Heart left ventricle (tissue), 16 donors: ENCODE measurements around the gene POU2AF2. TPM values are rescaled to one million over a fixed set of nuclear protein-coding genes. Genes with fewer than 3 reads are reported as not detected.

Source experiments
- ATAC-seq, 4 donors: fragments of 200-7000 bp; cut with Tn5 transposase; one replicate each; pipeline ENCODE4 v1.9.1; 2020 to 2022; ENCODE audit warnings: moderate library complexity in 4 of 4, mild to moderate bottlenecking in 3 of 4, moderate number of reproducible peaks in 1 of 4
- DNase-seq, 5 donors: peaks; one replicate each; pipeline ENCODE4 v3.0.0-alpha.2; 2020
- H3K27ac ChIP-seq, 12 donors: fragments of 200-600 bp; sonication (generic) in 4 of 12; one replicate each; pipeline versions ENCODE4 v1.5.0 to v1.8.0; 2016 to 2022; ENCODE audit warnings: mild to moderate bottlenecking in 2 of 12
- H3K27me3 ChIP-seq, 9 donors: fragments of 200-600 bp; sonication (generic) in 2 of 9; one replicate each; pipeline versions ENCODE4 v1.5.1 to v1.8.0; 2016 to 2022; ENCODE audit warnings: mild to moderate bottlenecking in 3 of 9
- H3K36me3 ChIP-seq, 9 donors: fragments of 200-600 bp; sonication (generic) in 2 of 9; one replicate each; pipeline versions ENCODE4 v1.5.0 to v1.8.0; 2018 to 2022; ENCODE audit warnings: mild to moderate bottlenecking in 2 of 9
- H3K4me1 ChIP-seq, 12 donors: fragments of 200-600 bp; sonication (generic) in 4 of 12; one replicate each; pipeline versions ENCODE4 v1.5.0 to v1.8.0; 2016 to 2022; ENCODE audit warnings: mild to moderate bottlenecking in 3 of 12
- H3K4me3 ChIP-seq, 12 donors: fragments of 200-600 bp; sonication (generic) in 4 of 12; one replicate each; pipeline versions ENCODE4 v1.5.0 to v1.8.0; 2017 to 2022; ENCODE audit warnings: mild to moderate bottlenecking in 9 of 12, moderate library complexity in 4 of 12
- H3K9me3 ChIP-seq, 12 donors: fragments of 200-600 bp; sonication (generic) in 4 of 12; one replicate each; pipeline versions ENCODE4 v1.5.0 to v1.8.0; 2016 to 2022; ENCODE audit warnings: mild to moderate bottlenecking in 1 of 12
- CTCF ChIP-seq, 12 donors: fragments of 200-600 bp; sonication (generic) in 4 of 12; IDR thresholded peaks; one replicate each; pipeline versions ENCODE4 v1.5.0 to v1.8.0; 2018 to 2022; ENCODE audit warnings: antibody characterized with exemption in 12 of 12, mild to moderate bottlenecking in 5 of 12
- POLR2A ChIP-seq, 2 donors: fragments of 450-650 bp; IDR thresholded peaks; one replicate each; pipeline ENCODE4 v1.6.1; 2017; ENCODE audit warnings: antibody characterized with exemption in 2 of 2, mild to moderate bottlenecking in 2 of 2, moderate library complexity in 2 of 2
- WGBS, 4 donors: extraction: QIAGEN DNeasy Blood & Tissue Kit in 2 of 4; methylation state at CpG; one replicate each; pipeline versions ENCODE4 v1.1.5 to v1.1.7; 2013 to 2018; 5-methylcytosine and 5-hydroxymethylcytosine counted together
- intact Hi-C, 10 donors: fragments of 100-400 bp; cut with DNase I; formaldehyde crosslinking; loops; one replicate each; pipeline versions ENCODE4 v1.11.1 to v1.14.2; 2022
- polyA plus RNA-seq, 2 donors: library from polyadenylated mRNA; stranded (reverse); fragments of 200-250 nt; gene quantifications; one replicate each; pipeline ENCODE4 v1.2.3, GENCODE V29; 2013
- total RNA-seq, 9 donors: library from RNA; depleted of rRNA in 2 of 9; stranded (reverse); fragments of >200 nt in 2 of 9; fragmentation: NEBNext Ultra II Directional in 3 of 9; extraction: Animal tissue kit (Norgen Biotek cat#: 25700) in 3 of 9; gene quantifications; one replicate each; pipeline versions ENCODE4 v1.1.0 to v1.2.4, GENCODE V29; 2016 to 2023
- donor health status: ischemic (EF 13 %, LVEDD 7.1; RV severe dilation, severe dysfunction).
- donor health status: healthy with polysubstance abuse.
- donor health status: DM: no; HTN: yes; CAD: no.
- donor health status: DM: no; HTN: no; CAD: no.
- donor health status: ischemic (EF 25% LVEDD 6.9; RV normal size, moderate dysfunction).
- donor health status: ischemic (EF 25% LVEDD 5.7; RV mildly dilated, moderate dysfunction).
- donor health status: healthy.
- donor health status: DM: yes; HTN: yes; CAD: no.
- donor health status: ischemic (EF 35%, LVEDD 5.7; RV mildly dilated, moderate dysfunction).
- donor health status: nonischemic (EF 11% LVEDD 7.7; RV severe dilation, severe dysfunction).
- donor health status: DM: yes; HTN: yes; CAD: no.
- donor health status: PGD.
- donor health status: ischemic (EF 29% LVEDD 5.4; RV normal size, mild dysfunction).
- donor health status: nonischemic (EF 23%, LVEDD 6.1; RV moderate dilation, normal function).

The POU2AF2 gene
- total and polyA plus RNA-seq, 11 donors = not detected

- intact Hi-C loops = loop anchor here (2.0 to 10.0 kb wide), 15 partner anchors 515 to 1282 kb away; partner anchors contain the start of gene ARHGAP20 (in 4 of the 10)
Observed at GRCh38 chr11:111229604-111230003, 15.9 kb upstream of the POU2AF2 start.

GRCh38 chr11:111230122-111230465 lies 15.4 kb upstream of the POU2AF2 start:
- intact Hi-C loops = loop anchor here in 9 of 10 donors (2.0 to 10.0 kb wide), 12 partner anchors 515 to 1283 kb away; partner anchors contain the start of gene ARHGAP20 (in 4 of the 9)
- peaks cover 0 to 5% (median 0%) of the 10 kb centered on the region in 12 donors for H3K4me1 ChIP-seq
- 45 to 51% (median 48%) methylated on average over 6 of the region's 6 CpGs for WGBS, 4 donors
- no peaks in the 10 kb centered on the region for H3K36me3 ChIP-seq
- no peak overlapping the region for H3K27ac ChIP-seq
- DNase-seq = no peak
- H3K27me3 ChIP-seq = peaks cover 0 to 7% (median 0%) of the 10 kb centered on the region in 9 donors
- no peak for TF ChIP-seq CTCF (IDR thresholded peaks at IDR 0.05)
- no peak for TF ChIP-seq POLR2A (IDR thresholded peaks at IDR 0.05)
- H3K4me3 ChIP-seq = peak overlapping the region in 9 of 12 donors; percentile 39 to 64 (median 52)
- peak; percentile 26 to 58 (median 38) for ATAC-seq
- H3K9me3 ChIP-seq = peaks cover 0 to 5% (median 0%) of the 10 kb centered on the region in 12 donors

More at GRCh38 chr11:111229604-111230003, 15.9 kb upstream of the POU2AF2 start:
- DNase-seq = no peak
- H3K36me3 ChIP-seq = no peaks in the 10 kb centered on the region
- no peak for ATAC-seq
- 66 to 69% (median 66%) methylated on average over 6 of the region's 6 CpGs for WGBS, 4 donors
- TF ChIP-seq CTCF (IDR thresholded peaks at IDR 0.05) (no peak), POLR2A (IDR thresholded peaks at IDR 0.05) (no peak)
- H3K9me3 ChIP-seq = peaks cover 0 to 10% (median 0%) of the 10 kb centered on the region in 12 donors
- peaks cover 0 to 5% (median 0%) of the 10 kb centered on the region in 9 donors for H3K27me3 ChIP-seq
- no peak overlapping the region for H3K4me3 ChIP-seq
- no peak overlapping the region for H3K27ac ChIP-seq
- peaks cover 0 to 5% (median 0%) of the 10 kb centered on the region in 12 donors for H3K4me1 ChIP-seq

- Histone ChIP-seq H3K4me1 (peaks cover 0 to 5% (median 0%) of the 10 kb centered on the region in 12 donors), H3K9me3 (no peaks in the 10 kb centered on the region), H3K36me3 (no peaks in the 10 kb centered on the region), H3K4me3 (no peak overlapping the region), H3K27ac (no peak overlapping the region), H3K27me3 (peaks cover 0 to 10% (median 0%) of the 10 kb centered on the region in 9 donors)
- DNase-seq = no peak
- no peak for TF ChIP-seq CTCF (IDR thresholded peaks at IDR 0.05)
- TF ChIP-seq POLR2A (IDR thresholded peaks at IDR 0.05) = no peak
- ATAC-seq = no peak
- intact Hi-C loops = loop anchor here in 9 of 10 donors (2.0 to 10.0 kb wide), 12 partner anchors 517 to 1285 kb away; partner anchors contain the start of gene ARHGAP20 (in 4 of the 9)
- 74 to 85% (median 78%) methylated on average over 3 of the region's 3 CpGs for WGBS, 4 donors
Observed at GRCh38 chr11:111231836-111232235, 13.7 kb upstream of the POU2AF2 start.

GRCh38 chr11:111236383-111236782 lies 9.1 kb upstream of the POU2AF2 start:
- 58 to 70% (median 66%) methylated on average over 2 of the region's 2 CpGs for WGBS, 4 donors
- no peak overlapping the region for H3K4me3 ChIP-seq

More at GRCh38 chr11:111236383-111236782, 9.1 kb upstream of the POU2AF2 start:
- H3K4me1 ChIP-seq = no peaks in the 10 kb centered on the region
- DNase-seq (no peak), ATAC-seq (no peak)
- TF ChIP-seq CTCF (IDR thresholded peaks at IDR 0.05) (no peak), POLR2A (IDR thresholded peaks at IDR 0.05) (no peak)
- no peaks in the 10 kb centered on the region for H3K9me3 ChIP-seq
- no peaks in the 10 kb centered on the region for H3K36me3 ChIP-seq
- intact Hi-C loops = loop anchor here in 7 of 10 donors (10.0 kb wide), 6 partner anchors 522 to 1062 kb away; partner anchors contain the start of gene ARHGAP20 (in 2 of the 7)
- H3K27me3 ChIP-seq = peaks cover 0 to 12% (median 3%) of the 10 kb centered on the region in 9 donors
- no peak overlapping the region for H3K27ac ChIP-seq
